Suprapubic skin (tissue), 3 donors: ENCODE measurements around the gene DCXR.

Source experiments
- CTCF ChIP-seq, 2 donors: fragments of 200-600 bp in 1 of 2; fragments of 450-650 bp in 1 of 2; sonication (generic) in 1 of 2; IDR thresholded peaks; one replicate each; pipeline ENCODE4 v1.5.1; 2016 to 2019; ENCODE audit warnings: antibody characterized with exemption in 2 of 2, mild to moderate bottlenecking in 1 of 2, moderate library complexity in 1 of 2
- EP300 ChIP-seq: sonication (generic); formaldehyde crosslinking; IDR thresholded peaks from one replicate; pipeline ENCODE4 v1.6.1; 2017; ENCODE audit warnings: antibody characterized with exemption
- POLR2A ChIP-seq, 2 donors: fragments of 450-650 bp; IDR thresholded peaks; one replicate each; pipeline ENCODE4 v1.6.1; 2017; ENCODE audit warnings: antibody characterized with exemption in 2 of 2, mild to moderate bottlenecking in 2 of 2, moderate library complexity in 2 of 2

DNA sequence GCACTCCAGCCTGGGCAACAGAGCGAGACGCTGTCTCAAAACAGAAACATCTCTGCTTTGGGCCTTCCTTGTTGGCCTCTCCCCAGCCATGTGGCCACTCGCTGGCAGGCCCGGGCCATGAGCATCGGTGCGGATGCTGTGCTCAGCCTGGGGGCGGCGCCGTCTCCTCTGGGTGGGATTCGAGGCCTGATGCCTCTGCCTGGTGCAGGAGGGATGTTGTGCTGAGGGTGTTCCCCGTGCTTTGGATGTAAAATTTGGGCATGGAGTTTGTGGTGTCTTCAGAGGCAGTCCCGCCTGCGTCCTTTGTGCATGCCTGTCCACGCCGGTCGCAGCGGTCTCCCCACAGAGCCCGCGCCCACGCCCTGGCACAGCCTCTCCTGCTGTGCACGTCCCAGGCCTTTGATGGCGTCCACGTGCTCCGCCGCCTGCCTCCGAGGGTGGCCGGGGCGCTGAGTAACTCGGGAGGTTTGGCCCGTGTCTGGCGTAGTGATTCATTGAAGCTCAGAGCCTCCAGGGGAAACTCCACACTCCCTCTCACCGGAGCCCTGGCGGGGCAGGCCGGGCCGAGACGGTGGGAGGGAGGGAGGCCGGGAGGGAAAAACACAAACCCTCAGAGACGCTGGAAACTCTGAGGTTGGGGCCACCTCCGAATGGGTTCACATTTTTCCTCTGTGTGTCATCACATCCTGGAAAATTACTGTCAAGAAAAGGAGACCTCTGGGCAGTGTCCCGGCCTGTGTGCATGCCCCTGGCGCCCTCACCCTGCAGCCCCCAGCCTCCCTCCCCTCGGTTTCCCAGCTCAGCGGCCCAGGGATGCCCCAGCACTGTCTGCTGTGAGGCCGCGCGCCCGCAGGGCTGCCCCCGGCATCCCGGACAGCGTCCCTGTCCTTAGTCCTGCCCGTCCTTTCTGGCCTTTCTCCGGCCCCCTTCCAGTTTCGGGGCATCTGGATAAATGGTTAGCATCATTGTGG lies 33.8 kb downstream of the DCXR start:
- no peak for TF ChIP-seq CTCF (IDR thresholded peaks at IDR 0.05)
- TF ChIP-seq POLR2A (IDR thresholded peaks at IDR 0.05), result no peak
- no peak for TF ChIP-seq EP300
